Activated CD4-positive, alpha-beta T cell treated with anti-CD3 and anti-CD28 coated beads, Interleukin-2, amount 10 ng/mL, durations not matched to agents 7 days and 5 days (primary cell): ENCODE results near the gene HPS5. TPM values are rescaled to one million over a fixed set of nuclear protein-coding genes. Genes with fewer than 3 reads are reported as not detected.
"Not testable (repeated sequence)": the region's sequence is repeated elsewhere in the genome, so short reads cannot be mapped to it uniquely, and the experiment has no call there.

Experiments used
- CTCF ChIA-PET: fragments of 350-600 bp; sonication (Branson Sonifier 250); formaldehyde crosslinking; loops from one replicate; lab custom pipeline; 2021; ENCODE audit warnings: antibody characterized with exemption; lab: Charles Lee
- POLR2A ChIA-PET: fragments of 350-600 bp; sonication (Branson Sonifier 250); formaldehyde crosslinking; loops from one replicate; lab custom pipeline; 2021; ENCODE audit warnings: antibody characterized with exemption; lab: Charles Lee
- DNase-seq: peaks from one replicate; pipeline ENCODE4 v3.0.0-alpha.2; 2020
- H3K27ac Mint-ChIP-seq: one replicate; pipeline ENCODE4 v1.8.0; 2021; ENCODE audit warnings: mild to moderate bottlenecking, moderate library complexity, mixed read lengths
- H3K27me3 Mint-ChIP-seq: one replicate; pipeline ENCODE4 v1.8.0; 2021; ENCODE audit warnings: mixed read lengths
- H3K36me3 Mint-ChIP-seq: one replicate; pipeline ENCODE4 v1.8.0; 2021; ENCODE audit warnings: low read depth, mixed read lengths
- H3K4me1 Mint-ChIP-seq: one replicate; pipeline ENCODE4 v1.8.0; 2021; ENCODE audit warnings: mixed read lengths
- H3K4me3 Mint-ChIP-seq: one replicate; pipeline ENCODE4 v1.8.0; 2021; ENCODE audit warnings: mild to moderate bottlenecking, moderate library complexity, mixed read lengths
- H3K9me3 Mint-ChIP-seq: one replicate; pipeline ENCODE4 v1.8.0; 2021; ENCODE audit warnings: mixed read lengths
- total RNA-seq, 2 experiments: library from RNA; stranded (reverse); gene quantifications; one replicate each; pipeline ENCODE4 v1.2.3, GENCODE V29; 2021

HPS5 gene
- total RNA-seq, 2 experiments from 2014 or later: 17.6 TPM

GRCh38 chr11:18264035-18264434 is 57.9 kb downstream of the HPS5 start:
- H3K36me3 Mint-ChIP-seq: no peaks in the 10 kb centered on the region
- CTCF ChIA-PET: interaction anchor here (0.8 kb wide), 1 partner anchor 20 kb away, joined by 3 read pairs; no protein-coding TSS in a partner anchor

DNA sequence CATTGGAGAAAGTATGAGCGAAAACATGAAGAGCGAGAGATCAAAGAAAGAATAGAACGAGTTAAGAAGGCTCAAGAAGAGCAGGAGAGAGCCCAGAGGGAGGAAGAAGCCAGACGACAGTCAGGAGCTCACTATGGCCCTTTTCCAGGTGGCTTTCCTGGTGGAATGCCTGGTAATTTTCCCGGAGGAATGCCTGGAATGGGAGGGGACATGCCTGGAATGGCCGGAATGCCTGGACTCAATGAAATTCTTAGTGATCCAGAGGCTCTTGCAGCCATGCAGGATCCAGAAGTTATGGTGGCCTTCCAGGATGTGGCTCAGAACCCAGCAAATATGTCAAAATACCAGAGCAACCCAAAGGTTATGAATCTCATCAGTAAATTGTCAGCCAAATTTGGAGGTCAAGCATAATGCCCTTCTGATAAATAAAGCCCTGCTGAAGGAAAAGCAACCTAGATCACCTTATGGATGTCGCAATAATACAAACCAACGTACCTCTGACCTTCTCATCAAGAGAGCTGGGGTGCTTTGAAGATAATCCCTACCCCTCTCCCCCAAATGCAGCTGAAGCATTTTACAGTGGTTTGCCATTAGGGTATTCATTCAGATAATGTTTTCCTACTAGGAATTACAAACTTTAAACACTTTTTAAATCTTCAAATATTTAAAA is 59.1 kb downstream of the HPS5 start:
- POLR2A ChIA-PET, CTCF ChIA-PET, DNase-seq, H3K36me3 Mint-ChIP-seq, H3K27ac Mint-ChIP-seq, H3K9me3 Mint-ChIP-seq, H3K4me3 Mint-ChIP-seq: not testable (repeated sequence)
- peaks cover 23% of the 10 kb centered on the region for H3K4me1 Mint-ChIP-seq
- peaks cover 12% of the 10 kb centered on the region for H3K27me3 Mint-ChIP-seq

More at GRCh38 chr11:18264035-18264434, 57.9 kb downstream of the HPS5 start:
- H3K4me3 Mint-ChIP-seq: no peak overlapping the region
- DNase-seq: no peak
- peaks cover 32% of the 10 kb centered on the region for H3K4me1 Mint-ChIP-seq
- H3K27me3 Mint-ChIP-seq: peaks cover 8% of the 10 kb centered on the region
- POLR2A ChIA-PET: no interaction called here
- no peak overlapping the region for H3K27ac Mint-ChIP-seq
- H3K9me3 Mint-ChIP-seq: no peaks in the 10 kb centered on the region

DNA sequence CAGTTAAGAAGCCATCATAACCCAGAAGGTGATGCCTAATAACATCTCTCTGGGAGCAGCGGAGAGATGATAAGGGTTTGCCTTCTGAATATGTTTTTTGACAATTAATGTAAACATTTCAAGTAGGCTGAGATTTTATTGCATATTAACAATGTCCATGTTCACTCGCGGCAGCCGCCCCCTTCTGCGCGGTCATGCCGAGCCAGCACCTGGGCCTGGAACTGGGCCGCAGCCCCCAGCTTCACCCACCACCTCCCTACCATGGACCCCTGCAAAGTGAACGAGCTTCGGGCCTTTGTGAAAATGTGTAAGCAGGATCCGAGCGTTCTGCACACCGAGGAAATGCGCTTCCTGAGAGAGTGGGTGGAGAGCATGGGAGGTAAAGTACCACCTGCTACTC is 60.2 kb downstream of the HPS5 start:
- H3K36me3 Mint-ChIP-seq: no peaks in the 10 kb centered on the region
- peaks cover 16% of the 10 kb centered on the region for H3K27me3 Mint-ChIP-seq
- no peak overlapping the region for H3K27ac Mint-ChIP-seq
- ChIA-PET POLR2A (no interaction called here), CTCF (no interaction called here)
- H3K4me1 Mint-ChIP-seq: peaks cover 22% of the 10 kb centered on the region
- no peak overlapping the region for H3K4me3 Mint-ChIP-seq
- DNase-seq: no peak
- H3K9me3 Mint-ChIP-seq: no peaks in the 10 kb centered on the region

- no peak overlapping the region for H3K4me3 Mint-ChIP-seq
These were observed 62.7 kb downstream of the HPS5 start for GRCh38 chr11:18259259-18259658.

DNA sequence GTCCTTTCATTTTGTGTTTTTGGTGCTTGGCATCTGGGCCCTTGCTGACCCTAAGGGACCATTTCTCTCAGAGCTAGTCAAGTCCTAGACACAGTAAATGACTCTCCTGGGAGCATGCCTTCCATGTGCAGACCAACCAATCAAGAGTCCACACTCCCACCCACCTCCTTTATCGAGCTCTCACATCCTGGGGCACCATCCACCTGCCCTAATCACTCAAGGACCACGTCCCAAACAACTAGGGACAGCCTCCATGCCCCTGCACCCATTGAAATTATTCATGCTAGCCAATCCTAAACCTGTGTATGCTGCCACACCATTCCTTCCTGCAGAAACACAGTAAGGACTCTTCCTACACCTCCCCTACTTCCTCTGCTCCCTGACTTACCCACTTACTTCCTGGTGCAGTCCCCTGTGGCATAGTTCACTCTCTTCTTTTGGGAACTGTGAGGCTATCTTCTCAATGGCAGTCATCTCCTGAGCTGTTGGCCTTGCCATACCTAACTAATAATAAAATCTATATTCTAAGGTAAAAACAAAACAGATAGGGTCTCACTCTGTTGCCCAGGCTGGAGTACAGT is 67.1 kb downstream of the HPS5 start:
- Mint-ChIP-seq H3K4me3 (no peak overlapping the region), H3K36me3 (no peaks in the 10 kb centered on the region), H3K9me3 (no peaks in the 10 kb centered on the region), H3K27me3 (peaks cover 15% of the 10 kb centered on the region), H3K4me1 (no peaks in the 10 kb centered on the region), H3K27ac (no peak overlapping the region)
- ChIA-PET CTCF (no interaction called here), POLR2A (no interaction called here)
- no peak for DNase-seq

More at GRCh38 chr11:18259259-18259658, 62.7 kb downstream of the HPS5 start:
- H3K4me1 Mint-ChIP-seq: peaks cover 6% of the 10 kb centered on the region
- ChIA-PET POLR2A (no interaction called here), CTCF (interaction anchor here (1.0 kb wide), 1 partner anchor 153 kb away, joined by 3 read pairs; the partner anchor contains the start of gene LDHC)
- no peaks in the 10 kb centered on the region for H3K9me3 Mint-ChIP-seq
- peaks cover 18% of the 10 kb centered on the region for H3K27me3 Mint-ChIP-seq
- no peak for DNase-seq
- no peak overlapping the region for H3K27ac Mint-ChIP-seq
- no peaks in the 10 kb centered on the region for H3K36me3 Mint-ChIP-seq

DNA sequence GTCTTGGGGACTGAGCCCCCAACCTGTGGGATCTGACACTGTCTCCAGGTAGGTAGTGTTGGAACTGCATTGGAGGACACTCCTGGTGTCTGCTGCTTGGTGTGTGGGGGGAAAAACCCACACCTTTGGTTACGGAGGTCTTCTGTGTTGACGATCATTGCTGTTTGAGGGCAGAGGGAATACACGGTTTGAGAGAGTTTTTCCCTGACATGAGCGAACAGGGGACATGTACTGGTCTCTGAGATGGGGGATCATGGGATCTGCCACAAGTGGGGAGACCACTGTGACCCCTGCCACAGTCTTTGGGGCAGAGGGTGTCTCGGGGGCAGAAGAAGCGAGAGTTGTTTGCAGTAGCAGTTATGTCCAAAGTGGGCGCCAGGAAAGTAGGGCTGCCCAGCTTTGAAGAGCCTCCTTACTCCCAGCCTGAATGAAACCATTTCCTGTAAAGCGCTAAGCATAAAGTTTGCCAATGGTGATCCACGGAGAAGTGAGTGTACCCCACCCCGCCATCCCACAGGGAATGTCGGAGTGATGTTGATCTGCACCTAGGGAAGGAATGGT is 68.1 kb downstream of the HPS5 start:
- Mint-ChIP-seq H3K4me3 (no peak overlapping the region), H3K4me1 (no peaks in the 10 kb centered on the region), H3K36me3 (no peaks in the 10 kb centered on the region), H3K27me3 (peaks cover 9% of the 10 kb centered on the region), H3K27ac (no peak overlapping the region), H3K9me3 (no peaks in the 10 kb centered on the region)
- DNase-seq: no peak
- ChIA-PET POLR2A (no interaction called here), CTCF (no interaction called here)

GRCh38 chr11:18253233-18253632 is 68.7 kb downstream of the HPS5 start:
- Mint-ChIP-seq H3K36me3 (no peaks in the 10 kb centered on the region), H3K4me3 (no peak overlapping the region), H3K27me3 (peaks cover 8% of the 10 kb centered on the region), H3K4me1 (no peaks in the 10 kb centered on the region), H3K27ac (no peak overlapping the region), H3K9me3 (no peaks in the 10 kb centered on the region)
- ChIA-PET POLR2A (no interaction called here), CTCF (interaction anchor here (0.9 kb wide), 1 partner anchor 9 kb away, joined by 4 read pairs; no protein-coding TSS in a partner anchor)
- no peak for DNase-seq

- no peaks in the 10 kb centered on the region for H3K27me3 Mint-ChIP-seq
- H3K4me3 Mint-ChIP-seq: no peak within 1 kb of the TSS
- H3K4me1 Mint-ChIP-seq: peaks cover 31% of the 10 kb centered on the region
- no peaks in the 10 kb centered on the region for H3K36me3 Mint-ChIP-seq
- no peak for DNase-seq
- no peak within 1 kb of the TSS for H3K27ac Mint-ChIP-seq
- ChIA-PET POLR2A (no interaction called here), CTCF (interaction anchor here (1.0 to 1.1 kb wide), 2 partner anchors 47 to 371 kb away, joined by 3 read pairs; no protein-coding TSS in a partner anchor)
- H3K9me3 Mint-ChIP-seq: no peaks in the 10 kb centered on the region
These were observed 73.4 kb downstream of the HPS5 start, which contains the start of gene SAA2 for GRCh38 chr11:18248561-18248960. SAA2 (minus strand) TSS chr11:18248668; CDS start chr11:18248011, 657 bp downstream.

DNA sequence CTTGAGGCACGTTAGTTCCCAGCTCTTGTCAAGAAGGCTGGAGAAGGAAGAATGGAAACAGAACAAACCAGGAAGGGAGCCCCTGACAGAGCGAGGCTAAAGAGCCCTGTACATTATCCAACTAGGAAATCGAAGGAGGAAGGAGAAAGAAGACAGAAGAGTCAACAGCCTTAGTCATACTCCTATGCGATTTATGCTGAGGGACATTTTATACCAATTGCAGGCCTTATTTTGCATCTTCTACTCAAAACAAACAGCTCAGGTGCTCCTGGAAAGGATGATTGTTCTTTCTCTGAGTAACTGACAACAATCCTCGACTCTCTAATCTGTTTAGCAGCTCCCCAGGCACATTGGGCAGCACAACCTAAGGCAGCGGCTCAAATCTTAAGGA is 74.8 kb downstream of the HPS5 start:
- POLR2A ChIA-PET: interaction anchor here (0.6 kb wide), 1 partner anchor 20 kb away, joined by 3 read pairs; no protein-coding TSS in a partner anchor
- DNase-seq, CTCF ChIA-PET, H3K9me3 Mint-ChIP-seq, H3K36me3 Mint-ChIP-seq, H3K27me3 Mint-ChIP-seq: not testable (repeated sequence)
- H3K27ac Mint-ChIP-seq: peak overlapping the region; percentile 94
- peaks cover 31% of the 10 kb centered on the region for H3K4me1 Mint-ChIP-seq
- peak overlapping the region; percentile 65 for H3K4me3 Mint-ChIP-seq

DNA sequence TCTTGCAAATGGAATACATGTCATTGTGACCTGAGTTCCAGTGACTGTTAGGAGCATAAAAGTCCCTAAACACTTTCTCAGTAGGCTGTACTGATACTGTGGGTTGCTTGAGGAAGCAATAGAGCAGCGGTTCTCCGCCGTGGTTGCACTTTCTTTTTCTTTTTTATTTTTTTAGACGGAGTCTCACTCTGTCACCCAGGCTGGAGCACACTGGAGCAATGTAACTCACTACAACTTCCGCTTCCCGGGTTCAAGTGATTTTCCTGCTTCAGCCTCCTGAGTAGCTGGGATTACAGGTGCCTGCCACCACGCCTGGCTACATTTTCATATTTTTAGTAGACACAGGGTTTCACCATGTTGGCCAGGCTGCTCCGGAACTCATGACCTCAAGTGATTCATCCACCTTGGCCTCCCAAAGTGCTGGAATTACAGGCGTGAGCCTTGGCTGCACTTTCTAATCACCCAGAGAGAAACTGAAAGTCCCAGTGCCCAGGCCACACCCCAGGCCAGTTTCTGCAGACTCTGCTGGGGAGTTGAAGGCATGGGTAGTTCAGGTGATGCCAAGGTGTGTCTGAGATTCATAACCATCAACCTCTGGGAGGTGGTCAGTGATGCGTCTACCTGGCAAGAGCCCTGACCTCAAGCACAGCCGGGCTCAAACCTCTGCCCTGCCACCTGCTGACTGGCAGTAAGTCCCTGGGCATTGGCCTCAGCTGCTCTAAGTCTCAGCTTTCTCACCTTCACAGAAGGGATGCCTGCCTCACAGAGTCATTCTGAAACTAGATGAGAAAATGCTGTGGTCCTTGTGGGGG is 75.4 kb downstream of the HPS5 start:
- POLR2A ChIA-PET: interaction anchor here (0.6 kb wide), 2 partner anchors 21 to 81 kb away, joined by 3 to 4 read pairs; no protein-coding TSS in a partner anchor
- peaks cover 31% of the 10 kb centered on the region for H3K4me1 Mint-ChIP-seq
- peak overlapping the region; percentile 94 for H3K27ac Mint-ChIP-seq
- CTCF ChIA-PET, H3K9me3 Mint-ChIP-seq, H3K36me3 Mint-ChIP-seq, H3K27me3 Mint-ChIP-seq: not testable (repeated sequence)
- peak; percentile 47 for DNase-seq
- peak overlapping the region; percentile 65 for H3K4me3 Mint-ChIP-seq

GRCh38 chr11:18245396-18245795 is 76.5 kb downstream of the HPS5 start:
- no peaks in the 10 kb centered on the region for H3K36me3 Mint-ChIP-seq
- CTCF ChIA-PET: interaction anchor here (2.7 kb wide), 1 partner anchor 15 kb away, joined by 9 read pairs; no protein-coding TSS in a partner anchor
- POLR2A ChIA-PET: no interaction called here

GRCh38 chr11:18243783-18244362 is 78.1 kb downstream of the HPS5 start:
- ChIA-PET POLR2A (interaction anchor here (0.5 to 1.4 kb wide), 3 partner anchors 141 to 412 kb away, joined by 3 to 5 read pairs (median 3); no protein-coding TSS in a partner anchor), CTCF (interaction anchor here (0.5 to 2.7 kb wide), 32 partner anchors 9 to 535 kb away, joined by 3 to 10 read pairs (median 4); partner anchors contain the start of genes GTF2H1, HPS5, LDHA and SAAL1)
- Mint-ChIP-seq H3K4me1 (peaks cover 31% of the 10 kb centered on the region), H3K27me3 (peaks cover 26% of the 10 kb centered on the region), H3K27ac (peak overlapping the region; percentile 36), H3K36me3 (no peaks in the 10 kb centered on the region), H3K9me3 (no peaks in the 10 kb centered on the region), H3K4me3 (no peak overlapping the region)
- DNase-seq: peak; percentile 87

More at GRCh38 chr11:18245396-18245795, 76.5 kb downstream of the HPS5 start:
- no peak overlapping the region for H3K4me3 Mint-ChIP-seq
- H3K4me1 Mint-ChIP-seq: peaks cover 31% of the 10 kb centered on the region
- H3K27ac Mint-ChIP-seq: no peak overlapping the region
- H3K9me3 Mint-ChIP-seq: no peaks in the 10 kb centered on the region
- DNase-seq: no peak
- H3K27me3 Mint-ChIP-seq: peaks cover 16% of the 10 kb centered on the region
